Activated B cell treated with CpG ODN at 0.5 μM for 24 hours (primary cell): ENCODE measurements around the gene CCDC17. TPM values are rescaled to one million over a fixed set of nuclear protein-coding genes. Genes with fewer than 3 reads are reported as not detected.

Experiments
- ATAC-seq: fragments of 200-7000 bp; cut with Tn5 transposase; one replicate; pipeline ENCODE4 v1.10.0; 2021; ENCODE audit warnings: low read depth, mild to moderate bottlenecking, moderate library complexity
- CTCF ChIA-PET: fragments of 350-600 bp; sonication (Branson Sonifier 250); formaldehyde crosslinking; loops from one replicate; lab custom pipeline; 2021; ENCODE audit warnings: antibody characterized with exemption; lab: Charles Lee
- POLR2A ChIA-PET: fragments of 350-600 bp; sonication (Branson Sonifier 250); formaldehyde crosslinking; loops from one replicate; lab custom pipeline; 2021; ENCODE audit warnings: antibody characterized with exemption; lab: Charles Lee
- DNase-seq: peaks from one replicate; pipeline ENCODE4 v3.0.0; 2022
- H3K27ac Mint-ChIP-seq: one replicate; pipeline ENCODE4 v1.8.0; 2020; ENCODE audit warnings: mixed read lengths
- H3K27me3 Mint-ChIP-seq: one replicate; pipeline ENCODE4 v1.8.0; 2021; ENCODE audit warnings: mixed read lengths
- H3K36me3 Mint-ChIP-seq: one replicate; pipeline ENCODE4 v1.8.0; 2021; ENCODE audit warnings: low read depth, mixed read lengths
- H3K4me1 Mint-ChIP-seq: one replicate; pipeline ENCODE4 v1.8.0; 2021; ENCODE audit warnings: mixed read lengths
- H3K4me3 Mint-ChIP-seq: one replicate; pipeline ENCODE4 v1.8.0; 2020; ENCODE audit warnings: mild to moderate bottlenecking, mixed read lengths
- H3K9me3 Mint-ChIP-seq: one replicate; pipeline ENCODE4 v1.8.0; 2020; ENCODE audit warnings: mixed read lengths
- CTCF ChIP-seq: fragments of 200-600 bp; IDR thresholded peaks from one replicate; pipeline ENCODE4 v1.8.0; 2022; ENCODE audit warnings: antibody characterized with exemption, mild to moderate bottlenecking
- intact Hi-C: fragments of 100-400 bp; cut with micrococcal nuclease; formaldehyde crosslinking; loops from one replicate; pipeline ENCODE4 v1.15.1; 2024
- total RNA-seq: library from RNA; stranded (reverse); gene quantifications from 2 replicates; pipeline ENCODE4 v1.2.3, GENCODE V29; 2022

CCDC17 gene
- total RNA-seq, 1 donor from 2014 or later = 6.3 TPM

- no peak overlapping the region for H3K4me3 Mint-ChIP-seq
- POLR2A ChIA-PET = no interaction called here
- H3K9me3 Mint-ChIP-seq = no peaks in the 10 kb centered on the region
- H3K27ac Mint-ChIP-seq = no peak overlapping the region
- intact Hi-C loops = no loop called here
- DNase-seq (no peak), ATAC-seq (no peak)
- CTCF ChIA-PET = no interaction called here
- no peaks in the 10 kb centered on the region for H3K27me3 Mint-ChIP-seq
- H3K4me1 Mint-ChIP-seq = peaks cover 40% of the 10 kb centered on the region
- H3K36me3 Mint-ChIP-seq = peaks cover 26% of the 10 kb centered on the region
- TF ChIP-seq CTCF = no peak
These were observed 43.0 kb upstream of the CCDC17 start for GRCh38 chr1:45666836-45667235.

GRCh38 chr1:45660336-45660735 is 36.5 kb upstream of the CCDC17 start:
- ChIA-PET CTCF (no interaction called here), POLR2A (interaction anchor here (0.8 kb wide), 1 partner anchor 11 kb away, joined by 5 read pairs; no protein-coding TSS in a partner anchor)
- Mint-ChIP-seq H3K27ac (no peak overlapping the region), H3K36me3 (peaks cover 66% of the 10 kb centered on the region), H3K4me3 (no peak overlapping the region), H3K9me3 (no peaks in the 10 kb centered on the region), H3K4me1 (peaks cover 8% of the 10 kb centered on the region), H3K27me3 (no peaks in the 10 kb centered on the region)
- no peak for DNase-seq
- no peak for TF ChIP-seq CTCF
- intact Hi-C loops = no loop called here
- ATAC-seq = no peak

- no peak overlapping the region for H3K27ac Mint-ChIP-seq
- no peak overlapping the region for H3K4me3 Mint-ChIP-seq
- CTCF ChIA-PET = no interaction called here
- no peak for TF ChIP-seq CTCF
- peaks cover 77% of the 10 kb centered on the region for H3K36me3 Mint-ChIP-seq
- peaks cover 5% of the 10 kb centered on the region for H3K4me1 Mint-ChIP-seq
- H3K27me3 Mint-ChIP-seq = no peaks in the 10 kb centered on the region
- no peaks in the 10 kb centered on the region for H3K9me3 Mint-ChIP-seq
- intact Hi-C loops = no loop called here
- POLR2A ChIA-PET = no interaction called here
- ATAC-seq (no peak), DNase-seq (no peak)
These were observed 35.4 kb upstream of the CCDC17 start for GRCh38 chr1:45659222-45659621.

DNA sequence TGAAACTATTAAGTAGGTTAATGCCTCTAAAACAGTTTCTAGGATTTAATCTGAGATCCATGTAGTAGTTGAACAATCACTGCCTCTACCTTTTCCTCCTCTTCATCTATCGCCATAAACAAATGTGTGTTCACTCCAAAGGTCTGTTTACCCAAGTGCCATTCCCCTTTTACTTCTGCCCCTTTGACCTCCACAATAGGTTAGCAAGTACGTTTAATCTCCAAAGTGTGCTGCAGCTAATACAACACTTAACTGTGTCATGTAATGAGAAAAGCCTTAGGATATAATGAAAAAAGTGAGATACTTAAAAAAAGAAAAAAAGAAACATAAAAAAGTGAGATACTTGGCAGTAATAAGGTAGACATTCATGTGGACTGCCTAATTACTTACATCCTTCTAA is 34.3 kb upstream of the CCDC17 start:
- no peaks in the 10 kb centered on the region for H3K27me3 Mint-ChIP-seq
- peaks cover 2% of the 10 kb centered on the region for H3K4me1 Mint-ChIP-seq
- H3K36me3 Mint-ChIP-seq = peaks cover 76% of the 10 kb centered on the region
- no peak overlapping the region for H3K27ac Mint-ChIP-seq
- no peaks in the 10 kb centered on the region for H3K9me3 Mint-ChIP-seq
- intact Hi-C loops = no loop called here
- CTCF ChIA-PET = no interaction called here
- ATAC-seq = no peak
- POLR2A ChIA-PET = interaction anchor here (0.6 kb wide), 1 partner anchor 89 kb away, joined by 4 read pairs; no protein-coding TSS in a partner anchor
- TF ChIP-seq CTCF = no peak
- no peak for DNase-seq
- no peak overlapping the region for H3K4me3 Mint-ChIP-seq

DNA sequence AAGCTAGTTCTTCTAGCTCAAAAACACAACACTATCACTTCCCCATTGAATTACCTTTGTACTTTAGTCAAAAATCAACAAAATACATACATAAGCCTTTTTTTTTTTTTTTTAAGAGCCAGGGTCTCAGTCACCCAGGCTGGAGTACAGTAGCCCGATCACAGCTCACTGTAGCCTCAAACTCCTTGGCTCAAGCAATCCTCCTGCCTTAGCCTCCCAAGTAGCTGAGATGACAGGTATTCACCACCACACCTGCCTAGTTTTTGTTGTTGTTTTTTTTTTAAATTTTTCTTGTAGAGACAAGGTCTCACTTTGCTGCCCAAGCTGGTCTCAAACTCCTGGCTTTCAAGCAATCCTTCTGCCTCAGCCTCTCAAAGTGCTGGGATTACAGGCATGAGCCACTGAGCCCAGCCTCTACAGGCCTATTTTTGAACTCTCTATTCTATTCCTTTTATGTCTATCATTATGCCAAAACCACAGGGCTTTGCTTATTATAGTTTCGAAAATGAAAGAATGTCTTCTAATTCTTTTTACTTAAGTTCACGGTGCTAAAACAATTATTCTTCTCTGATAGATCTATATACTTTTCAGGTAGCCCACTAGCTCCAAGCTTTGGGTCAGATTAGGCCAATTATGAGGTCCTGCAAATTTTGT is 32.8 kb upstream of the CCDC17 start:
- Mint-ChIP-seq H3K4me1 (no peaks in the 10 kb centered on the region), H3K36me3 (peaks cover 83% of the 10 kb centered on the region), H3K9me3 (no peaks in the 10 kb centered on the region), H3K4me3 (no peak overlapping the region), H3K27me3 (no peaks in the 10 kb centered on the region), H3K27ac (no peak overlapping the region)
- intact Hi-C loops = no loop called here
- POLR2A ChIA-PET = interaction anchor here (0.6 to 0.7 kb wide), 3 partner anchors 298 to 525 kb away, joined by 3 to 5 read pairs (median 4); no protein-coding TSS in a partner anchor
- CTCF ChIA-PET = no interaction called here
- DNase-seq = no peak
- no peak for ATAC-seq
- no peak for TF ChIP-seq CTCF
